IMR-90 (cell line): ENCODE results near the gene TMEM184B. TPM values are rescaled to one million over a fixed set of nuclear protein-coding genes. Genes with fewer than 3 reads are reported as not detected.

Source experiments
- ATAC-seq: fragments of 200-7000 bp; cut with Tn5 transposase; 2 replicates; pipeline ENCODE4 v1.9.1; 2020; ENCODE audit warnings: low read depth, mild to moderate bottlenecking, moderate library complexity
- BruUV-seq: library from RNA; stranded (reverse); fragments of 400-500 nt; replicated peaks from 2 replicates; lab custom pipeline; 2021; lab: Mats Ljungman, UMichigan
- CTCF ChIA-PET: fragments of 300-600 bp; formaldehyde crosslinking; extraction: SDS; loops from one replicate; lab custom pipeline; 2021; ENCODE audit warnings: antibody characterized with exemption; lab: Yijun Ruan, JAX
- POLR2A ChIA-PET: fragments of 300-600 bp; sonication (Branson Sonifier 250); formaldehyde crosslinking; loops from one replicate; lab custom pipeline; 2022; ENCODE audit warnings: antibody characterized with exemption; ENCODE audit not compliant: unreplicated experiment; lab: Charles Lee
- DNase-seq: peaks from one replicate; pipeline ENCODE4 v3.0.0; 2013
- H2AFZ ChIP-seq: replicated peaks from 2 replicates; pipeline ENCODE3; 2013; ENCODE audit warnings: low read length, mild to moderate bottlenecking; ENCODE audit not compliant: poor library complexity
- H2AK5ac ChIP-seq: 2 replicates; pipeline ENCODE4 v1.6.1; 2013; ENCODE audit warnings: low read depth, low read length, inconsistent platforms
- H2AK9ac ChIP-seq: replicated peaks from 2 replicates; pipeline ENCODE3; 2013; ENCODE audit warnings: mild to moderate bottlenecking, low read depth, low read length, moderate library complexity; ENCODE audit not compliant: poor library complexity
- H2BK120ac ChIP-seq: 2 replicates; pipeline ENCODE4 v1.6.1; 2013; ENCODE audit warnings: low read depth, low read length, inconsistent platforms
- H2BK15ac ChIP-seq: 3 replicates; pipeline ENCODE4 v1.6.1; 2013; ENCODE audit warnings: low read depth, low read length, inconsistent platforms
- H2BK20ac ChIP-seq: 2 replicates; pipeline ENCODE4 v1.6.1; 2013; ENCODE audit warnings: low read depth, mild to moderate bottlenecking, inconsistent platforms, low read length, moderate library complexity
- H2BK5ac ChIP-seq: 2 replicates; pipeline ENCODE4 v1.6.1; 2013; ENCODE audit warnings: mild to moderate bottlenecking, low read depth, low read length, inconsistent platforms; ENCODE audit not compliant: poor library complexity, severe bottlenecking
- H3K14ac ChIP-seq: replicated peaks from 2 replicates; pipeline ENCODE4 v1.6.1; 2013; ENCODE audit warnings: low read depth, low read length, inconsistent platforms
- H3K18ac ChIP-seq: 2 replicates; pipeline ENCODE4 v1.6.1; 2013; ENCODE audit warnings: low read depth, low read length, control low read depth
- H3K23ac ChIP-seq: 2 replicates; pipeline ENCODE4 v1.6.1; 2013; ENCODE audit warnings: low read depth, low read length, inconsistent platforms
- H3K27ac ChIP-seq: 2 replicates; pipeline ENCODE4 v1.5.1; 2013; ENCODE audit warnings: mild to moderate bottlenecking, control low read depth, low read length; ENCODE audit not compliant: insufficient read depth
- H3K27me3 ChIP-seq: 2 replicates; pipeline ENCODE4 v1.6.1; 2013; ENCODE audit warnings: low read length; ENCODE audit not compliant: control insufficient read depth, insufficient read depth
- H3K36me3 ChIP-seq: 2 replicates; pipeline ENCODE4 v1.6.1; 2013; ENCODE audit warnings: low read length, mixed read lengths; ENCODE audit not compliant: control insufficient read depth, insufficient read depth
- H3K4ac ChIP-seq: 2 replicates; pipeline ENCODE4 v1.6.1; 2013; ENCODE audit warnings: low read depth, low read length, inconsistent platforms
- H3K4me1 ChIP-seq: 2 replicates; pipeline ENCODE4 v1.6.1; 2013; ENCODE audit warnings: low read length, mixed read lengths; ENCODE audit not compliant: control insufficient read depth, insufficient read depth
- H3K4me2 ChIP-seq: 2 replicates; pipeline ENCODE4 v1.6.1; 2013; ENCODE audit warnings: low read depth, mild to moderate bottlenecking, control low read depth, low read length, moderate library complexity
- H3K4me3 ChIP-seq: 2 replicates; pipeline ENCODE4 v1.5.1; 2013; ENCODE audit warnings: low read depth, mild to moderate bottlenecking, control low read depth, low read length, moderate library complexity; ENCODE audit not compliant: insufficient read depth
- H3K56ac ChIP-seq: 2 replicates; pipeline ENCODE4 v1.6.1; 2013; ENCODE audit warnings: low read length, inconsistent platforms; ENCODE audit not compliant: insufficient read depth; ENCODE audit errors: extremely low read depth
- H3K79me1 ChIP-seq, 2 experiments: 2 replicates each; pipeline ENCODE4 v1.6.1; 2013; ENCODE audit warnings: low read length in 2 of 2, inconsistent platforms in 1 of 2, low read depth in 1 of 2
- H3K9ac ChIP-seq: 2 replicates; pipeline ENCODE4 v1.6.1; 2013; ENCODE audit warnings: low read depth, low read length, control low read depth
- H3K9me1 ChIP-seq: 2 replicates; pipeline ENCODE4 v1.6.1; 2013; ENCODE audit warnings: low read length, inconsistent platforms; ENCODE audit not compliant: insufficient read depth
- H3K9me3 ChIP-seq: 2 replicates; pipeline ENCODE4 v1.6.1; 2013; ENCODE audit warnings: low read length; ENCODE audit not compliant: control insufficient read depth, insufficient read depth
- H4K20me1 ChIP-seq: 2 replicates; pipeline ENCODE4 v1.6.1; 2013; ENCODE audit warnings: low read length, inconsistent platforms; ENCODE audit not compliant: insufficient read depth
- H4K5ac ChIP-seq: 2 replicates; pipeline ENCODE4 v1.6.1; 2013; ENCODE audit warnings: mild to moderate bottlenecking, low read depth, low read length, control low read depth
- H4K8ac ChIP-seq, 2 experiments: 2 replicates each; pipeline ENCODE4 v1.6.1; 2013; ENCODE audit warnings: low read depth in 2 of 2, low read length in 2 of 2, control low read depth in 1 of 2, inconsistent platforms in 1 of 2
- H4K91ac ChIP-seq: 2 replicates; pipeline ENCODE4 v1.6.1; 2013; ENCODE audit warnings: low read depth, low read length, inconsistent platforms; ENCODE audit not compliant: insufficient read depth
- CEBPB ChIP-seq: IDR thresholded peaks from 2 replicates; pipeline ENCODE4 v1.6.1; 2012; ENCODE audit warnings: low read depth, low read length, improper control_type of control experiment
- CHD1 ChIP-seq: IDR thresholded peaks from 2 replicates; pipeline ENCODE4 v1.6.1; 2012; ENCODE audit warnings: low read depth, low read length, improper control_type of control experiment
- FOS ChIP-seq: fragments of 150-350 bp; IDR thresholded peaks from 2 replicates; pipeline ENCODE4 v1.6.1; 2016; ENCODE audit warnings: low read depth, low read length
- NFE2L2 ChIP-seq: fragments of 150-350 bp; IDR thresholded peaks from 2 replicates; pipeline ENCODE4 v1.6.1; 2016; ENCODE audit warnings: low read depth, mild to moderate bottlenecking, low read length
- SMC3 ChIP-seq: fragments of 150-350 bp; IDR thresholded peaks from 2 replicates; pipeline ENCODE4 v1.6.1; 2016; ENCODE audit warnings: low read depth, mild to moderate bottlenecking, antibody characterized with exemption, low read length, moderate library complexity
- WGBS, 2 experiments: methylation state at CpG; one replicate each; pipeline versions ENCODE4 v1.1.5 to v1.1.7; 2013; ENCODE audit warnings: missing lambda C conversion rate in 2 of 2; ENCODE audit not compliant: insufficient read length in 1 of 2; ENCODE audit errors: extremely low coverage in 2 of 2; 5-methylcytosine and 5-hydroxymethylcytosine counted together
- dilution Hi-C: fragments of 300-500 bp; cut with HindIII; formaldehyde crosslinking; loops from one replicate; pipeline ENCODE4 v1.14.3; 2018; ENCODE audit warnings: low sequenced_read_pairs; ENCODE audit not compliant: unreplicated experiment
- in situ Hi-C: fragments of 300-500 bp; cut with MboI; formaldehyde crosslinking; loops from 3 replicates; pipeline ENCODE4 v1.14.3; 2019; ENCODE audit warnings: low sequenced_read_pairs, inconsistent platforms, mixed read lengths
- intact Hi-C: fragments of 100-400 bp; cut with micrococcal nuclease; formaldehyde crosslinking; loops from 2 replicates; pipeline ENCODE4 v1.10.0; 2022
- polyA plus RNA-seq, 3 experiments: library from polyadenylated mRNA; depleted of rRNA; stranded (reverse); fragments of >200 nt; gene quantifications; 2 replicates each; pipeline ENCODE4 v1.2.3, GENCODE V29; 2012; ENCODE audit warnings: low replicate concordance in 1 of 3
- total RNA-seq: library from RNA; depleted of rRNA; stranded (reverse); fragments of >200 nt; gene quantifications from 2 replicates; pipeline ENCODE4 v1.2.3, GENCODE V29; 2012

Gene TMEM184B
- total and polyA plus RNA-seq, 2 of the 4 experiments (the other 2 are of a cell fraction) = 9.1 to 81.1 TPM

DNA sequence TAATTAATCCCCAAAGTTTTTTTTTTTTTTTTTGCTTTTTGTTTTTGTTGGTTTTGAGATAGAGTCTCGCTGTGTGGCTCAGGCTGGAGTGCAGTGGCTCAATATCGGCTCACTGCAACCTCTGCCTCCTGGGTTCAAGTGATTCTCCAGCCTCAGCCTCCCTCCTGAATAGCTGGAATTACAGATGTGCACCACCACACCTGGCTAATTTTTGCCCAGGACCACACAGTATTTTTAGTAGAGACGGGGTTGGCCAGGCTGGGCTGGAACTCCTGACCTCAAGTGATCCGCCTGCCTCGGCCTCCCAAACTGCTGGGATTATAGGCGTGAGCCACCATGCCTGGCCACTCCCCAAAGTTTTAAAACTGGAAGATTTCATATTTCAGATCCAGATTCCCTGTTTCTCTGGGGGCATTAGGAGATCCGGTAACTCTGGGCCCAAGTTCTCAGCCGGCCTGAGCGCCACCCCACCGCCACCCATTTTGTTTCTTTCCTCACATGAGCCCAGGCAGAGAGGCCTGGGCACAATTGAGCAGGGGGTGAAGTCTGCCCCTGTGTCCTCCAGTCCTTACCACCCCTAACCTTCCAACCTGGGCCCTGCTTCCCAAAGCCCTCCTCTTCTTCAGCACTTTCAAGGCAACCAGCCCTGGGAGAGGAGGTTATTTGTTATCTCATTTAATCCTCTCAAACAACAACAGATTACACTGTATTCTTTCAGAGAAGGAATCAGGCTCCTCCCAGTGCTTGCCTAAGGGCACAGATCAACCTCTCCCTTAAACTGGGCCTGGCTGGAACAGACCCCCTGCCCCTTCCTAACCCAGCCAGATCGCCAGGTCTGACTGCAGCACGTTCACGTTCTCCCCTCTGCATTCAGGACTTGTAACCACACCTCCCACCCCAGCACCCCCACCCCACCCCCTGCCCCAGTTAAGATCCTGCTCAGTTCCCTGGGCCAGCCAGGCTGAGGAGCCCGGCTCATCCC is 46.3 kb upstream of the TMEM184B start:
- Histone ChIP-seq H3K27ac (peak overlapping the region; percentile 80), H3K56ac (peak overlapping the region; percentile 51; the same call in 1 of the 2 replicates), H3K4me2 (no peak overlapping the region), H3K9me3 (no peaks in the 10 kb centered on the region), H3K9ac (peak overlapping the region; percentile 48; the same call in 1 of the 2 replicates), H2BK120ac (peak overlapping the region; percentile 81), H2AFZ (peak overlapping the region; percentile 96), H2BK15ac (peak overlapping the region; percentile 70; the same call in 1 of the 3 replicates), H2BK5ac (peak overlapping the region; percentile 87), H4K20me1 (peaks cover 23% of the 10 kb centered on the region), H2AK9ac (peak overlapping the region; percentile 79), H3K36me3 (no peaks in the 10 kb centered on the region), H3K79me1 (peaks cover 0 to 27% of the 10 kb centered on the region in 2 experiments; a peak in 2 of 4 replicates), H3K4me3 (no peak overlapping the region), H3K9me1 (peaks cover 6% of the 10 kb centered on the region), H3K14ac (peak overlapping the region; percentile 76), H4K91ac (peak overlapping the region; percentile 85), H4K5ac (no peak overlapping the region; the same call in 1 of the 2 replicates), H4K8ac (peak overlapping the region; percentile 91 to 93), H2AK5ac (peak overlapping the region; percentile 83), H2BK20ac (no peak overlapping the region), H3K18ac (no peak overlapping the region), H3K23ac (peak overlapping the region; percentile 78; the same call in 1 of the 2 replicates), H3K4me1 (peaks cover 14% of the 10 kb centered on the region), H3K4ac (peak overlapping the region; percentile 94), H3K27me3 (no peaks in the 10 kb centered on the region)
- DNase-seq (no peak), ATAC-seq (no peak)
- no peak for TF ChIP-seq CEBPB
- no peak for TF ChIP-seq SMC3
- TF ChIP-seq FOS = no peak
- TF ChIP-seq CHD1 = no peak
- no peak for TF ChIP-seq NFE2L2
- 100% methylated on average over 4 of the region's 14 CpGs; no CpG with 5 or more reads in 1 of the 2 experiments for WGBS, 2 experiments
- no TSS peak for BruUV-seq
- in situ Hi-C loops = no loop called here
- ChIA-PET CTCF (no interaction called here), POLR2A (no interaction called here)
- intact Hi-C loops = no loop called here
- dilution Hi-C loops = no loop called here
